ENCODE measurements around the gene FBXW5.

GRCh38 chr9:136906266-136906665, 38.3 kb downstream of the FBXW5 start:
- TF ChIP-seq POLR2AphosphoS5 (IDR thresholded peaks at IDR 0.05; ENCODE audit: low read depth, low read length) (no peak), REST (IDR thresholded peaks at IDR 0.05; ENCODE audit: insufficient read depth in 1 of 2, low read depth in 2 of 2, low read length in 2 of 2) (no peak), TAF1 (IDR thresholded peaks at IDR 0.05; ENCODE audit: borderline replicate concordance, insufficient read depth, low read length) (no peak)
